Activated CD4-positive, alpha-beta T cell treated with anti-CD3 and anti-CD28 coated beads for 48 hours (primary cell): ENCODE results near the gene CATSPER3.

Experiments used
- DNase-seq: peaks from one replicate; pipeline ENCODE4 v3.0.0-alpha.2; 2020

CATSPER3 gene

DNA sequence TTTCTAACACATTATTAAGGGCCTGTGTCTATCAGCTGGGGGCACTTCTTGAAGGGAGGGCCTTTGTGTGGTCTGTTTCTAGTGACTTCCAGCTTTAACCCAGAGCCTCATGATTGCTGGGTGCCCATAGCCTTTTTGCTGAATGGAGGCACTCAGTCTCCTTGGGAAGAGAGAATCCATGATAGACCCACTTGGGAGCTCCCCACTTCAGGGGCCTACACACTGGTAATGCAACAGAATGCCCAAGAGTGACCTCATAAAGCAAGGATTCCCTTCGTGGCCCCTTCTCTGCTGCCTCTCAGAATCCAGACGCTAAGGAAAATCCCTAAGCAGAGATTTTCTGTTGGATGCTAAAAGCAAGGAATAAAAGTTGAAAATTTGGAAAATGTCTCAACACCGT is at the start of gene CATSPER3:
CATSPER3 (plus strand) TSS at position 301 of the 400 bp plus-strand sequence; CDS start at position 386, 85 bp downstream.
- no peak for DNase-seq

DNA sequence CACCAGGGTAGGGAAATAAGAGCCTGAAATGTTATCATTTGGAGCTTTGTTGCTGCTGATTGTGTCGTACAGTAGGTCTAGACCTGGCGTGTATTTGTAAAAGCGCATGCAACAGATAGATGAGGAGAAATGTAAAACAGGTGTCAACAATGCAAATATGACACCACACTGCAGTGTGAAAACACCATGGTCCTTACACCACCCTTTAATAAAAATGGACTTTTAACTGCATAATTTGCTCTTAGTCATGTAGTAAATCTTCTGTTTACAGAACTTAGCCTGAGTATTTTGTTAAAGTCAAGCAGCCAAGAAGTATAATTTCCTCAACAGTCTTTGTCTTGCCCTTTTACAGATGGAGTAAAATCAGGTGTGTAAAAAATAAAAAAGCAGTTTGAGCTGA is 48.8 kb upstream of the CATSPER3 start:
- no peak for DNase-seq

DNA sequence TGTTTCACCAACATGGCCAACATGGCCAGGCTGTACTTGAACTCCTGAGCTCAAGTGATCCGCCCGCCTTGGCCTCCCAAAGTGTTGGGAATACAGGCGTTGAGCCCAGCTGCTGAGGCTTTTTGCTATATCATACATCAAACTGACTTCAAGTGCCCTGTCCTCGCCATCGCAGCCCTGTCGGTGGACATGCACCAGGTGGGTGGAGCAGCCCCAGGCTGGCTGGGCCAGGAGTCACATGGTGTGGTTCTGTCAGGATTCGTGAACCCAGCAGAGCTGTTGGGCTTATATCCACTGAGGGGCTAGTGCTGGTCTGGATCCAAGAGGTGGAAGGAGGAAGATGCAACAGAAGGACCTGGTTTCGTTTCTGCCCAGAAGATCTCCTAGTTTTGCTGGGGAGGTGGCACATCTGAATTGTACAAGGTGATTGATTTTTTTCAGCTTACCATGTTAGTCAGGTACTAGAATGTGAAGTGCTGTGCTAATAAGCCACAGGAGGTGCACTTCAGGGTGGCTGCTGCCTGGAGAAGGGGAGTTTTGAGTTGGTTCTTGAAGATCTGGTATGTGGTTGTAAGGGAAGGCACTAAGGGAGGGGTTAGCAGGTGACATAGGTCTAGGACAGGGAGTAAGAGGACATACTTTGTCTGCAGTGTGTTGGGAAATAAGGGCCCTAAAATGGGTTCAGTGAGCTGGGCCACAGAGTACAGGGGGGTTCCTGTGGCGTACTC is 46.7 kb upstream of the CATSPER3 start:
- no peak for DNase-seq

DNA sequence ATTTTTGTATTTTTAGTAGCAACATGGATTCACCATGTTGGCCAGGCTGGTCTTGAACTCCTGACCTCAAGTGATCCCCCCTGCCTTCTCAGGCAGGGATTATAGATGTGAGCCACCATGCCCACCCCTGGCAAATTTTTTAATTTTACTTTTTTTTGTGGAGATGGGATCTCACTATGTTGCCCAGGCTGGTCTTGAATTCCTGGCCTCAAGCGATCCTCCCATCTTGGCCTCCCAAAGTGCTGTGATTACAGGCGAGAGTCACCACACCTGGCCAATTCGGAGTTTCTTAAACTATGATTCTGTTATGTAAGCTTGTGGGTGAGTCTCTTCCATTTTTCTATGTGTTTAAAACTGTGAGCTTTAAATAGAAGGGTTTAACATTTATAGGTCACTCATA is 35.2 kb upstream of the CATSPER3 start:
- no peak for DNase-seq

DNA sequence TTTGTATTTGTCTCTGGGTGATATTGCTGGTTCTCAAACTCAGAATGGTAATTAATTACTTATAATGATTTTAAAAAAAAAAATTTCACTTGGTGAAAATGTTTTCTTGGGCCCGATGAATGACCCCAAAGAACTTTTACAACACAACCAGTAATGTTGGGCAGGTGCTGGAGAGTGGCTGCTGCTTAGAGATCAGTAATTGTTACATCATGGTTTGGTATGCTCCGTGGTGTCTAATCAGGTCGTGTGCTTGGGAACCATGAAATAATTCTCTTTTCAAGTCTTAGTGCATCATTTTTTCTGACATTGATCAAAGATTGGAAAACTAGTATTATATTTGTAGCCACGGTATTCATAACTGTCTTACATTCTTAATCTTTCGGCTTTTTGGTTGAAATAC is 33.5 kb upstream of the CATSPER3 start:
- DNase-seq: no peak

DNA sequence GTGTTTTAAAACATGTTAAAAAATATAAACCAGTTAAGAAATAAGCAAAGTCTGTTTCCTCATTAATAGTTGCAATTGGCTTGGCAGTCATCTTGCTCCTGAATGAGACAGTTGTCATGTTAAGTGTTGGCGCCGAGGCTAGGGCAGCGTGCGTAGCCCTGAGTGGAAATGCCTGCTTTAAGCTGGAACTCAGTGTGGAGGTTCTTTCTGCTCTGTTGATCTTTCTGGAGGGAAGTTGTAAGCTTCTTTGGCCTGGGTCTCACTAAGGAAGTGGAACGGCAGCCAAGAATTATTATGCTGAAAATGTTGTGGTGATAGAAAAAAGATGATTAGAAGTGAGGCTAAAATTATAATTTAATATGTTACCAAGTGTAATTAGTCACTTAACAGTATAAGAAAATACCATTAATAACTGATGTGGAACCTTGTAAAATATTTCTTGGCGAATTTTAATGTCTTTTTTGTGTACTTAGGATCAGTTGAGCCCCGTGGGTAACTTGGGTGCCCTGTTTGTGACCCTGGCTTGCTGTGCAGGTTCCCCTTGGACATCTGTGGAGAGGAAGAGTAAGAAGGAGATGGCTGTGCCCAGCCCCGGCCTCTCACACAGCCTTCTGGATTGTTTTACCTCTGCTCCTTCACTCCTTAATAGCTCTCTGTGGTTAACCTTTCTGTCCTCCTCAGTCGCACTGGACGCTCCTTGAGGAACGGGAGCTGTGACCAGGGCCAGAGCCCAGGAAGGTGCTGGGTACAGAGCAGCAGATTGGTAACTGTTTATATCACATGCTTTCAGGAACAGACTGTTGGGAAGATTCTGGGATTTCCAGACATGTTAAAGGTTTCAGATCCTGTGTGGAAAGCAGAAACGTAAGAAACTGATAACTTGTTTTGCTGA is 31.8 kb upstream of the CATSPER3 start:
- DNase-seq: no peak

DNA sequence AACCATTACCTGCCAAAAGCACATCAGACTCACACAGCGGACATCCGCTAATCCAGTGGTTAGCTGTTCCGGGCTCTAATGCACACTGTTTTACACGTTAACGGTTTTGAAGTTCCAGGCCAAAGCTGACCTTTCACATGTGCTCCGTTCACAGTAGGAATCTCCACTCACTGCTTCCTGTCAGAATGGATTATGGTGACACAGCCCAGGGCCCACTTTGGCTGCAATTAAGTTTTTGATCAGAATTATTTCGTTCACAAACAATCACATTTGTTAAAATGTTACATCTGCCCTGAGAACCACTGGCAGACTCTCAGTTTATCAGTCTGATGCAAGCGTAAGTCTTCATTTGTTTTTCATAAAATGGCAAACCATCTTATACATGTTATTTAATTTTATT is 30.2 kb upstream of the CATSPER3 start:
- DNase-seq: no peak

DNA sequence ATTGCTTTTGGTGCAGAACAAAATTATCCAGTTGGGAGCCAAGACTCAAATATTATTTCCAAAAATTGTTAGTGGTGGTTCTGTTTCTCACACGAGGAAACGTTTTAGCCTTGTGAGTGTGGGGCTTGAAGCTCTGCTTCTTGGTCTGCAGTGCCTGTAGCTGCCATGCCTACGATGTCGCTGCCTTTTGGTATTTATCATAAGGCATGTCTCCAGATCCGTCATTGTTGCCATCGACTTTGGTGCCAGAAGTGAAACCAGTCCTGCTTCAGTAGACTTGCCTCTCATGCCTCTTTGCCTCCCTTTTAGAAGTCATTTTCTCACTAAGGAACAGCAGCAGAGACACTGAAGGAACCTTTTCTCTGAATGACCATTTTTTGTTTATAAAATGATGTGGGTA is 29.7 kb upstream of the CATSPER3 start:
- DNase-seq: no peak

DNA sequence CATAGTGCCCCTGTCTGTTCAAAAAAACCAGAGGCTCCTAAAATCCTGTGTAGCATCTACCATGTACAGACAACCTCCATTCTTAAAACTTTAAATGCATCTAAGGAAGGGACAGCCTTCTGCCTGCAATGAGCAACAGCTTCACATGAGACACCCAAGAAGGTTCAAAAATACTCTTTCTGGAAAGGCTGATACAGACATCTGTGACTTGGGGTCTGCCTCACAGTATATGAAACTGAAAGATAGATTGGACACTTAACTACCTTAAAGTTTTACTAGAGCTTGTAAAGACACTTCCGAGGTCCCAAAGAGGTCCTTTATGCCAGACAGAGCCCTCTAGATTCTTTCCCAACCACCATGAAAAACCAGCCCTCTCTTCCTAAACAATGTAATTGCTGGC is 28.2 kb upstream of the CATSPER3 start:
- no peak for DNase-seq

DNA sequence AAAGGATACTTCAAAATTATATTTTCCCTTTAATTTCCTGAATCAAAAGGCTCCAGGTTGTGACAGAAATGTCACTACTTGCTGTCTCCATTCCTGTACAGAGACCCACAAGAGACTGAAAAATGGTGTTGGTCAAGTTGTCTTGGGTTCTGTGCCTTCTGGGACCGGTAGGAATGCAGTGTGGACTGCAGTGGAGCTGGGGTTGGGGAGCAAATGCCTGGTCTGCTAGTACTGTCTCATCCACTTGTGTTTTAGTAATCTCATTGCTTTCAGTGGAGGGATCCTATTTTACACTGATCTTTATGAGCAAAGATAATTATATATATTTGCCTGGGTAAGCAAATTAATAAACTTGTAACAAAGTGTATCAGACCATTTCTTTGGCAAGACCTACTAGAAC is 24.2 kb upstream of the CATSPER3 start:
- DNase-seq: no peak

DNA sequence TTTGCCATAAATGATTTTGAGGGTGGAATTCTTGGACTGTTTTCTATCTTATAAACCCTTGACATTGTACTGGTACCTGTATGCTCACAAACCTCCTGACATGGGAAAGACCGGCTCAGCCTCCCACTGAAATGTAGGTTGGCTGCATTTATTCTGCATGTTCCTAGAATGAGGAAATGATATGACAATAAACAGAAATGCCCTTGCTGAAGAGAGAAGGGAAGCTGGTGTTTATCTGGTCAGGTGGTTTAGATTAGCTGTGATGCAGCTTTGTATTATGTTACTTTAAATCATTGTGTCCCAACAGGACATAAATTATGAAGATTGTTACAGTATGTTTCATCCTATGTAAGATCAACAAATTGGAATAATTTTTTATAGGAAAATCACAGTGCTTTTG is 23.1 kb upstream of the CATSPER3 start:
- no peak for DNase-seq

DNA sequence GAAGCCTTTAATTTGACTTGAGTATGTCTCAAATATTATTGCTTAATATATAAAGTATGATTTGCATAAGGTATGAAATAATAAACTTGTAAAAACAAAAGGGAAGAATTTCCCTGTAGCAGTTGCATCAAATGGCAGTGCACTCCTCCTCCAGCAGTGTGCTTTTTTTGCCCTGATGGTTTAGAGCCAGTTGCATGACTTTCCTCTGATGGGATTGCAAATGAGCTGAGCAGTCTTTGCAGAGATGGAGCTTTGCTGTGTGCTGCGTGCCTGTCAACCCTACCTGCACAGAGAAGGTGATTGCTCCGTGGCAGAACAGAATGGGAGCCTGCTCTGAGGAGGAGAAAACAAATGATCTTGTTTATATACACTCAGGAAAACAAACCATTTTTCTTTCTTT is 22.7 kb upstream of the CATSPER3 start:
- no peak for DNase-seq

DNA sequence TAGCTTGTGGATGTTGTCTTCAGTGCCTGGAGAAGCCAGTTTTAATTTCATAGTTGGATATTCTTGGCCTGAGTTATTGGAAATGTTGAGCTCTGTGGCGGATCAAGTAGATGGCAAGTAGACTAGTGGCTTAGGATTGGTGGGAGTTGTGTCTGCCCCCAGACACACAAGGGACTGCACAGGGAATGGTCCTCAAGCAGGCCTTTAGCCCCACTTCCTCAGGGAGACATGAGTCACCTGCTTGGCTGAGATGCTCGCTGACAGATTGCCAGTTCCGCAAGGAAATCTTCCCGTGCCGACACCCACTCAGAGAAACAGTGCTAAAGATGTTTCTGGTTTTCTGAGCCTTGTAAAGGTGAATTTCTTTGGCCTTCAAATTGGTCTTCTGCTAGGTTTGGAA is 18.8 kb upstream of the CATSPER3 start:
- no peak for DNase-seq

DNA sequence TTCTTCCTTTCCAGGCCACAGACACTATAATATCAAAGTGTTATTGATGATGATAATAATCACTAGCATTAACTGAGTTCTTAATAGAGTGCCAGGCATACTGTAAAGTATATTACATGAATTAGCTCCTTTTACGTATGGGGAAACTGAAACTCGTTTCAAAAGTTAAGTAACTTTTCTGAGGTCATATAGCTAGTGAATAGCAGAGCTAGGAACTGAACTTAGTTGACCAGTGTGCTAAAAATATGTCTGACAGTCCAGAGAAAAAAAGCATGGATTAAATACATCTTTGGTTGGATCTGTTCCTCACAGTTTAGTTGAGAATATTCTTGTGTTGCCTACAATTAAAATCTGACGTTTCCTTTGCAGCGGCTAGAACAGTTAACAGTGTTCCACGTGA is 18.4 kb upstream of the CATSPER3 start:
- no peak for DNase-seq

DNA sequence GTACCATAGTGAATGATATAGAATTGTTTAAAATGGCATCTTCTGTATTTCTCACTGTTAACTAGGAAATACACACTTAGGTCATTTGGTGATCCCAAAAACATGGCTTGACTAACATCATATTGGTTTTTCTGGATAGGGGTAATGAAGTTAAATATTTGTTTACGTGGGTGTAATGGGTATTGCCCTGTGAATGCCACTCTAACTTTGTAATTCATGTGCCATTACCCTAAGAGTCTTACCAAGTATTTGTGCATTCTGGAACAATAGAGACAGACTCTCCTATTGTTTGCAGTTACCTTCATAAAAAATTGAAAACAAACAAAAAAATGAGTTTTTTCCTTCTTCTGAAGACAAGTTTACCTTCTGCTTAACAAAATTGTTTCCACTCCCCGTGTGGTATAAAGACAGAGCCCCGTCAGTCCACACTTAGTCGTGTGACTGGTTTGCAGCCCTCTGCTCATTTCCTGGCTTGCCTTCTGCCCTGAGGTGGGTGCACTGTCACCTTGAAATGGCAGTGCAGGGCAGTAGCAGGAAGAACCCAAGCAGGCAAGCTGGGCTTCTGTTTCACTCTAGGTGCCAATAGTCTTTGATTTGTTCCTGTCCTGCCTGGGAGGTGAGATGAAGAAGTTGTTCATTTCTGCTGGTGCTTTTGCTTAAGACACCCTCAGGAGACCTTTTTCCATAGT is 9.6 kb upstream of the CATSPER3 start:
- no peak for DNase-seq

DNA sequence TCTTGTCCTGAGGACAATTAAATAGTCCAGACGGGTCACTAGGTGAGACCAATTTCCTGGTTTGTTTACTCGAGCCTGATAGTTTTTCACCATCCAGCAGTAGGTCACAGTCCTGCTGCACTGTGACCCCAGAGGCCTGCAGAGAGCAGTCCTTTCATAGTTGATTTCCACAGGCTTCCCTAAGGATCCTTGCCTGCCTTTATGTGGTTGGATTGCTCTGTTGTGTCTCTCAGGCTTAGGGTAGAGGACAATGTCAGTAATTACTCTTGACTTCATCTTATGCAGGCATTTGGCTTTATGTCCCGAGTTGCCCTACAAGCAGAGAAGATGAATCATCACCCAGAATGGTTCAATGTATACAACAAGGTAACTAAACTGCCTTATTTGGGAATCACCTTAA is 9.0 kb upstream of the CATSPER3 start:
- DNase-seq: no peak

DNA sequence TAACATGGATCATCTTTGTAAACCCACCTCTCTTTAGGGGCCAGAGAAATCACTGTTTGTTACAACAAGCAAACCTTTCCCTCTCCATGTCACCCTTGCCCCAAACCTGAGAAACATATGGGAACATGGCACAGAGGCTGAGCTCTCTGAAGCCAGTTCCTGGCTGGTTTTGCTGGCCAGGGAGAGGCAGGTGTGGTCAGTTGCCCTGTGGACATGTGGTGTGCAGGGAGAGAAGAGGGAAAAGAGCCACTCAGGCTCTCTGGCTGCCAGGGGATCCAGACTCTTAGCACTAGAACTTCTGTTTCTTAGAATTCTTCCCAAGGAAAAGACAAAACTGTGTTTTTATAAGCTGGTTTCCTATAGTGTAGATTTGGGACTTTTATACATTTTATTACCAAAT is 4.6 kb upstream of the CATSPER3 start:
- DNase-seq: no peak

DNA sequence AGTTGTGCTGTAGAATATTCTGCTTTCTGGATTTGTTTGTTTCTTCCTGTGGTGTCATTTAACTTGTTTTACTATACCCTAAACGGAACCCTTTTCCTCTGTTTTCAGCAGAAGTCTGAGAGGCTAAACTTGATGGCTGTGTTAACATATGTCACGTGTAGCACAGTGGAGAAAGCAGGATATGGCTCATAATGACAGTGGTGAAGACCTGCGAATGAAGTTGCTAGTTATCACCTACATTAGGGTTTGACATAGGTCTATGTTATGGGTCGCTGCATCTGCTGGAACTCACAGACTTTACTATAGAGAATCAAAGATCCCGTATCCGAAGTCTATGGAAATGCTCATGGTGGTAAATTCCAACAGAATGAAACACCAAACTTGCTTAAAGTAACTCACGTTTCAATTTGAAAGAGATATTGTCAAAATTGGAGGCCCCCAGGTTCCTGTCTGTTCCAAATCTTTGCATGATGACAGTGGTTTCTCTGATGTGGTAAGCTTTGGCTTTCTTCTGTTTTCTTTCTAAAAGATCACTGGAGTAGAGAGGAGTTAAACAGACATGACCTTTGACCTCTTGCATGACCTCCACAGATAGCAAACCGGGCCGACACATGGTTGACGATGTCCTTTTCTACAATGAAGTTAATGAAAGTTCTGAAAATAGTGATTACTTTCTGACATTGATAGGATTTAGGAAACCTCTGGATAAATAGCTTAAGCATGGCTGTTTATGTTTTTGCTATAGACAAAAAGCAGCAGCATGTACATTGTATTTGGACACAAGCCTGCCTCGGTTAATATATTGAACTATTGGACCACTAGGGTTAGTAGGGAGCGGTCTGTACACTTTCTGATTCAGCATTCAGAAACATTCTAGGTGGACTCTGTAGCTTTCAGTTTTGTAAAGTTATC is 3.1 kb upstream of the CATSPER3 start:
- DNase-seq: peak; percentile 4

DNA sequence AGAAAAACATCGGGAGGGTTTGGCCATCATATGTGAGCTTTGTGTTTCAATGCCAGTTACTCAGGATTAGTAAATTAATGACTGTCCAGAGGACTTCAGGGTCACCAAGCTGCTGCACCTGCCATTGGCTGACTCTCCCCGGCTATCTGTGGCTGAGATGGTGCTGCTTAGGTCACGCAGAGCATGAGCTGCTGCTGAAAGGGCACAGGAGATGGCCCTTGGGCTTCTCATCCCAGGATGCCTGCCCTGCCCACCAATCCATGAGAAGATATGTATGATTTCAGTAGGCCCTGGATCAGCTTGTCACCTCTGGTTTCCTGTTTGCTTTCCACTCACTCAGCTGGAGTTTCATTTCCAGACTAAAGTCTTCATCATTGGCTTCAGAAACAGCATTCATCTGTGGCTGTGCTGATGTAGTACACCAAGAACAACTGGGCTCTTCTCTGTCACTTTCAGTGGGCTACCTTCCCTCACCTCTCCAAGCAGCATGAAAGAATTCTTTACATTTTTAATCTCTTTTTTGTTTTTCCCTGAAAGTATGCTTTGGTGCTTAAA is 2.4 kb upstream of the CATSPER3 start:
- DNase-seq: peak; percentile 18

DNA sequence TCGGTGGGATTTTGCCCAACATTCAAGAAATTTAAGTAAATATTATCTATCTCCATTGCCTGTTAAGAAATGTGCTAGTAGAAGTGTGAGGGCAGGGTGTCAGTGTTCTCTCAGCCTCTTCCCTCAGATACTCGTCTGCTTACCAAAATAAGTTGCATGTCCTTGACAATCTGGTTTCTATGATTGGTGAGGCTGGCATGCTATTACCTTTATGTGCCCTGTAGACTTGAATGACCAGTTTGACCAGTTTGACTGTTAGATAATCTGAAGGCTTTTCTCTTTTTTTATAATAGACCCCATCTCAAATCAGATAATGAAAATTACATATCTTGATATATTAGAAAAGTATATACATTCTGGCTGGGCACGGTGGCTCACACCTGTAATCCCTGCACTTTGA is 348 bp downstream of the CATSPER3 start:
- no peak for DNase-seq

DNA sequence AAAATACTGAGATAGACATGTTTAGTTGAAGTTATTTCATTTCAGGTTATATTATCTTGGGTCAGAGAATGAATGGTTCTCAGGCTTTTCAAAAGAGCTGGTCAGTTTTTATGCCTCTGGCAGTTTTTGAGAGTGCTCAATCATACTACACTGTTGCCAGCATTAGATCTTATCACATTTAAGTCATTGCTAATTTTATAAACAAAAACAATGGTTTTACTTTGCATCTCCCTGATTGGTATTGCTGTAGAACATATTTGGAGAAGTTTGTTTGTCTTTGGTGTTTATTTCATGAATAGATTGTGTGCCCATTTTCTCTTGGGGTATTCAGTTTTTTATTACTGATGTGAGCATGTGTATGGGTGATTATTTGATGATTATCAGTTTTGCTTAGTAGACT is 1.5 kb downstream of the CATSPER3 start:
- DNase-seq: no peak

DNA sequence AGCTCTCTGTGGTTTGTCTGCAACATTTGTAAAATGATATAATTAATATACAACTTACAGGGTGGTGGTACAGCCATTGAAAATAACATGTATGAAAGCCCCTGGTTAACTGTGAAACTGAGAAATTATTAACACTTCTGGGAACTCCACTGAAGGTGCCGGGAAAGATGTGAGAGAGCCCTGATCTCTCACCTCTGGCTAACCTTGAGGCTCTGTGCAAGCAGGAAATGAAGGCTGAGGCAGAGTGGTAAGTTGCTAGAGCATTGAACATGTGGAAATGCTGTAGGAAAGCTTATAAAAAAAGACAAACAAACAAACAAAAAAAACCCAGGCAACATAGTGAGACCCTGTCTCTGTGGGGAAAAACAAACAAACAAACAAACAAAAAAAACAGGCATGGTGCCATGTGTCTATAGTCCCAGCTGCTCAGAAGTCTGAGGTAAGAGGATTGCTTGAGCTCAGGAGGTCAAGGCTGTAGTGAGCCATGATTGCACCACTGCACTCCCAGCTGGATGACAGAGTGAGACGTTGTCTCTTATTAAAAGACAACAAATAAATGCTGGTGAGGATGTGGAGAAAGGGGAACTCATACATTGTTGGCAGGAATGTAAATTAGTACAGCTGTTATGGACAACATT is 7.5 kb downstream of the CATSPER3 start:
- DNase-seq: no peak
